SU-DHL-6 (cell line): Measurements from ENCODE around the gene GSDMA.
"Not testable (repeated sequence)": the region's sequence is repeated elsewhere in the genome, so short reads cannot be mapped to it uniquely, and the experiment has no call there.

Experiments
- H2AFZ ChIP-seq: fragments of 200-600 bp; sonication (generic); 2 replicates; pipeline ENCODE4 v1.6.1; 2014; ENCODE audit warnings: low read depth, mild to moderate bottlenecking, moderate library complexity, mixed read lengths, antibody characterized with exemption, low read length; ENCODE audit not compliant: severe bottlenecking
- H3F3A ChIP-seq: fragments of 200-600 bp; shearing (Covaris generic); 2 replicates; pipeline ENCODE4 v1.6.0; 2016; ENCODE audit warnings: antibody characterized with exemption, mild to moderate bottlenecking; ENCODE audit not compliant: insufficient read depth
- H3K27ac ChIP-seq: fragments of 200-600 bp; sonication (generic); 2 replicates; pipeline ENCODE4 v1.5.1; 2016; ENCODE audit warnings: low read depth, mild to moderate bottlenecking, low read length, moderate library complexity, mixed read lengths
- H3K27me3 ChIP-seq: fragments of 200-600 bp; sonication (generic), shearing (Covaris generic); 2 replicates; pipeline ENCODE4 v1.6.0; 2014; ENCODE audit warnings: mild to moderate bottlenecking, low read length
- H3K36me3 ChIP-seq: fragments of 200-600 bp; sonication (generic); 2 replicates; pipeline ENCODE4 v1.6.1; 2014; ENCODE audit warnings: mild to moderate bottlenecking, low read length, mixed read lengths
- H3K4me2 ChIP-seq: fragments of 300-600, 200-600 bp; shearing (Covaris generic), sonication (generic); 2 replicates; pipeline ENCODE4 v1.6.0; 2014; ENCODE audit warnings: low read length, low read depth, mild to moderate bottlenecking; ENCODE audit not compliant: poor library complexity, severe bottlenecking
- H3K4me3 ChIP-seq: fragments of 200-600 bp; sonication (generic); 2 replicates; pipeline ENCODE4 v1.5.1; 2014; ENCODE audit warnings: antibody characterized with exemption, low read length, mild to moderate bottlenecking, mixed read lengths; ENCODE audit not compliant: insufficient read depth, poor library complexity, severe bottlenecking
- H3K79me2 ChIP-seq: fragments of 200-600 bp; sonication (generic); 2 replicates; pipeline ENCODE4 v1.6.1; 2014; ENCODE audit warnings: mild to moderate bottlenecking, low read length, moderate library complexity; ENCODE audit not compliant: insufficient read depth
- H3K9ac ChIP-seq: fragments of 200-600 bp; sonication (generic); 2 replicates; pipeline ENCODE4 v1.7.0; 2014; ENCODE audit warnings: mild to moderate bottlenecking, low read length
- H3K9me2 ChIP-seq: fragments of 200-600 bp; sonication (generic); replicated peaks from 2 replicates; pipeline ENCODE4 v1.6.1; 2014; ENCODE audit warnings: low read length; ENCODE audit not compliant: insufficient read depth
- H3K9me3 ChIP-seq: fragments of 200-600 bp; sonication (generic); 2 replicates; pipeline ENCODE4 v1.6.1; 2014; ENCODE audit warnings: low read length, mixed read lengths; ENCODE audit not compliant: insufficient read depth
- H4K20me1 ChIP-seq: fragments of 200-600 bp; sonication (generic); 2 replicates; pipeline ENCODE4 v1.6.1; 2014; ENCODE audit warnings: low read depth, mild to moderate bottlenecking, antibody characterized with exemption, low read length, moderate library complexity, mixed read lengths
- EZH2phosphoT487 ChIP-seq: fragments of 200-600 bp; sonication (generic), shearing (Covaris generic); conservative IDR thresholded peaks from 2 replicates; pipeline ENCODE4 v1.6.1; 2018; ENCODE audit warnings: mild to moderate bottlenecking, antibody characterized with exemption, low read length, moderate library complexity, mixed read lengths
- TF ChIP-seq, protein P1 (sequence below): fragments of 200-600 bp; sonication (generic); IDR thresholded peaks from one replicate; pipeline ENCODE4 v1.5.1; 2017; ENCODE audit warnings: antibody characterized with exemption, mild to moderate bottlenecking, low read length, moderate library complexity; ENCODE audit not compliant: insufficient read depth, poor library complexity, severe bottlenecking

The GSDMA gene

DNA sequence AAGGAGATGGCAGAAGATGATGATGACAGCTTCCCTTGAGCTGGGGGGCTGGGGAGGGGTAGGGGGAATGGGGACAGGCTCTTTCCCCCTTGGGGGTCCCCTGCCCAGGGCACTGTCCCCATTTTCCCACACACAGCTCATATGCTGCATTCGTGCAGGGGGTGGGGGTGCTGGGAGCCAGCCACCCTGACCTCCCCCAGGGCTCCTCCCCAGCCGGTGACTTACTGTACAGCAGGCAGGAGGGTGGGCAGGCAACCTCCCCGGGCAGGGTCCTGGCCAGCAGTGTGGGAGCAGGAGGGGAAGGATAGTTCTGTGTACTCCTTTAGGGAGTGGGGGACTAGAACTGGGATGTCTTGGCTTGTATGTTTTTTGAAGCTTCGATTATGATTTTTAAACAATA, 34.7 kb downstream of the GSDMA start:
- Histone ChIP-seq H3K9ac (no peak overlapping the region), H3K4me3 (no peak overlapping the region), H3K27me3 (no peaks in the 10 kb centered on the region), H2AFZ (no peak overlapping the region), H3K9me2 (no peaks in the 10 kb centered on the region), H3K4me2 (no peak overlapping the region), H3F3A (no peaks in the 10 kb centered on the region; the same call in 1 of the 2 replicates), H3K36me3 (no peaks in the 10 kb centered on the region), H3K79me2 (no peaks in the 10 kb centered on the region), H4K20me1 (no peaks in the 10 kb centered on the region), H3K27ac (no peak overlapping the region), H3K9me3 (no peaks in the 10 kb centered on the region)
- no peak for TF ChIP-seq EZH2phosphoT487
- TF ChIP-seq, protein P1, sequence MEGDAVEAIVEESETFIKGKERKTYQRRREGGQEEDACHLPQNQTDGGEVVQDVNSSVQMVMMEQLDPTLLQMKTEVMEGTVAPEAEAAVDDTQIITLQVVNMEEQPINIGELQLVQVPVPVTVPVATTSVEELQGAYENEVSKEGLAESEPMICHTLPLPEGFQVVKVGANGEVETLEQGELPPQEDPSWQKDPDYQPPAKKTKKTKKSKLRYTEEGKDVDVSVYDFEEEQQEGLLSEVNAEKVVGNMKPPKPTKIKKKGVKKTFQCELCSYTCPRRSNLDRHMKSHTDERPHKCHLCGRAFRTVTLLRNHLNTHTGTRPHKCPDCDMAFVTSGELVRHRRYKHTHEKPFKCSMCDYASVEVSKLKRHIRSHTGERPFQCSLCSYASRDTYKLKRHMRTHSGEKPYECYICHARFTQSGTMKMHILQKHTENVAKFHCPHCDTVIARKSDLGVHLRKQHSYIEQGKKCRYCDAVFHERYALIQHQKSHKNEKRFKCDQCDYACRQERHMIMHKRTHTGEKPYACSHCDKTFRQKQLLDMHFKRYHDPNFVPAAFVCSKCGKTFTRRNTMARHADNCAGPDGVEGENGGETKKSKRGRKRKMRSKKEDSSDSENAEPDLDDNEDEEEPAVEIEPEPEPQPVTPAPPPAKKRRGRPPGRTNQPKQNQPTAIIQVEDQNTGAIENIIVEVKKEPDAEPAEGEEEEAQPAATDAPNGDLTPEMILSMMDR, result no peak

DNA sequence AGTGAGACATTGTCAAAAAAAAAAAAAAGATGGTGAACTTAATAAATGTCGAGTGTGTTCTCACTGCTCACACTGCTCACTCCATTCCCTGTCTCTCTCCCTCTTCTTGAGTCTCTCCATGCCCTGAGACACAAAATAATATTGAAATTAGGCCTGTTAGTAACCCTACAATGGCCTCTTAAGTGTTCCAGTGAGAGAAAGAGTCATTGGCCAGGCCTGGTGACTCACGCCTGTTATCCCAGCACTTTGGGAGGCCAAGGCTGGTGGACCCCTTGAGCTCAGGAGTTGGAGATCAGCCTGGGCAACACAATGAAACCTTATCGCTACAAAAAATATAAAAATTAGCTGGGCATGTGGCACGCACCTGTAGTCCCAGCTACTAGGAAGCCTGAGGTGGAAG, 36.3 kb downstream of the GSDMA start:
- Histone ChIP-seq H3K27me3 (no peaks in the 10 kb centered on the region), H3K9me2 (no peaks in the 10 kb centered on the region), H3K4me3 (no peak overlapping the region), H2AFZ (no peak overlapping the region), H3K36me3 (no peaks in the 10 kb centered on the region), H3K9ac (no peak overlapping the region), H4K20me1 (no peaks in the 10 kb centered on the region), H3K4me2 (no peak overlapping the region), H3K79me2 (no peaks in the 10 kb centered on the region), H3F3A (no peaks in the 10 kb centered on the region; the same call in 1 of the 2 replicates), H3K9me3 (no peaks in the 10 kb centered on the region), H3K27ac (no peak overlapping the region)
- TF ChIP-seq EZH2phosphoT487, result no peak
- TF ChIP-seq, protein P1, result no peak

DNA sequence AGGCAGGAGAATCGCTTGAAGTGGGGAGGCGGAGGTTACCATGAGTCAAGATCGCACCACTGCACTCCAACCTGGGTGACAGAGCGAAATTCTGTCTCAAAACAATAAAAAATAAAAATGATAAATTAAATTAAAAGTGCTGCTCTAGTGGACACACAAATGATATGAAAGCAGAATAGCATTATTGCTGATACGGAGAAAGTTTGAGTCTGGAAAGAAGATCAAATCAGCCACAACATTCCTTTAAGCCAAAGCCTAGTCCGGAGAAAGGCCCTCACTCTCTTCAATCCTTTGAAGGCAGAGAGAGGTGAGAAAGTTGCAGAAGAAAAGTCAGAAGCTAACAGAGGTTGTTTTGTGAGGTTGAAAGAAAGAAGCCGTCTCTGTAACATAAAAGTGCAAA, 37.4 kb downstream of the GSDMA start:
- Histone ChIP-seq H3K9ac (no peak overlapping the region), H3K36me3 (no peaks in the 10 kb centered on the region), H3K4me3 (no peak overlapping the region), H3F3A (no peaks in the 10 kb centered on the region; the same call in 1 of the 2 replicates), H3K27ac (no peak overlapping the region), H2AFZ (no peak overlapping the region), H4K20me1 (no peaks in the 10 kb centered on the region), H3K9me3 (no peaks in the 10 kb centered on the region), H3K27me3 (no peaks in the 10 kb centered on the region), H3K79me2 (no peaks in the 10 kb centered on the region), H3K9me2 (no peaks in the 10 kb centered on the region), H3K4me2 (no peak overlapping the region)
- TF ChIP-seq, protein P1, result no peak
- no peak for TF ChIP-seq EZH2phosphoT487

DNA sequence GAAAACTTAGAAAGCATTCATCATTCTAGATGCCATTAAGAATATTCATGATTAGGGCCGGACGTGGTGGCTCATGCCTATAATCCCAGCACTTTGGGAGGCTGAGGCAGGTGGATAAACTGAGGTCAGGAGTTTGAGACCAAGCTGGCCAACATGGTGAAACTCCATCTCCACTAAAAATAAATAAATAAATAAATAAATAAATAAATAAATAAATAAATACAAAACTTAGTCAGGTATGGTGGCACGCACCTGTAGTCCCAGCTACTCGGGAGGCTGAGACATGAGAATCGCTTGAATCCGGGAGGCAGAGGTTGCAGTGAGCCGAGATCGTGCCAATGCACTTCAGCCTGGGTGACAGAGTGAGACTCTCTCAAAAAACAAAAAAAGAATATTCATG, 38.5 kb downstream of the GSDMA start:
- not testable (repeated sequence) for H3K4me3 ChIP-seq, H3K36me3 ChIP-seq

More for the DNA sequence above, 38.5 kb downstream of the GSDMA start:
- not testable (repeated sequence) for H3K27ac ChIP-seq, H3K9me2 ChIP-seq, H3K27me3 ChIP-seq, H3K79me2 ChIP-seq, H4K20me1 ChIP-seq, H2AFZ ChIP-seq, H3F3A ChIP-seq, H3K9me3 ChIP-seq, H3K9ac ChIP-seq, H3K4me2 ChIP-seq
